ENCODE results near the gene BBS9.
A peak's percentile ranks its signal among the peaks of the same experiment; 100 is the strongest.

Gene BBS9

GRCh38 chr7:33645104-33645503 is 515.7 kb downstream of the BBS9 start:
- H3K4me3 ChIP-seq (ENCODE audit: low read length) = no peak overlapping the region
- DNase-seq (ENCODE audit: low read depth) = peak; percentile 4
- TF ChIP-seq, protein P1, sequence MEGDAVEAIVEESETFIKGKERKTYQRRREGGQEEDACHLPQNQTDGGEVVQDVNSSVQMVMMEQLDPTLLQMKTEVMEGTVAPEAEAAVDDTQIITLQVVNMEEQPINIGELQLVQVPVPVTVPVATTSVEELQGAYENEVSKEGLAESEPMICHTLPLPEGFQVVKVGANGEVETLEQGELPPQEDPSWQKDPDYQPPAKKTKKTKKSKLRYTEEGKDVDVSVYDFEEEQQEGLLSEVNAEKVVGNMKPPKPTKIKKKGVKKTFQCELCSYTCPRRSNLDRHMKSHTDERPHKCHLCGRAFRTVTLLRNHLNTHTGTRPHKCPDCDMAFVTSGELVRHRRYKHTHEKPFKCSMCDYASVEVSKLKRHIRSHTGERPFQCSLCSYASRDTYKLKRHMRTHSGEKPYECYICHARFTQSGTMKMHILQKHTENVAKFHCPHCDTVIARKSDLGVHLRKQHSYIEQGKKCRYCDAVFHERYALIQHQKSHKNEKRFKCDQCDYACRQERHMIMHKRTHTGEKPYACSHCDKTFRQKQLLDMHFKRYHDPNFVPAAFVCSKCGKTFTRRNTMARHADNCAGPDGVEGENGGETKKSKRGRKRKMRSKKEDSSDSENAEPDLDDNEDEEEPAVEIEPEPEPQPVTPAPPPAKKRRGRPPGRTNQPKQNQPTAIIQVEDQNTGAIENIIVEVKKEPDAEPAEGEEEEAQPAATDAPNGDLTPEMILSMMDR (IDR thresholded peaks at IDR 0.05; ENCODE audit: insufficient read depth, low read depth, low read length, missing control alignments) = no peak

DNA sequence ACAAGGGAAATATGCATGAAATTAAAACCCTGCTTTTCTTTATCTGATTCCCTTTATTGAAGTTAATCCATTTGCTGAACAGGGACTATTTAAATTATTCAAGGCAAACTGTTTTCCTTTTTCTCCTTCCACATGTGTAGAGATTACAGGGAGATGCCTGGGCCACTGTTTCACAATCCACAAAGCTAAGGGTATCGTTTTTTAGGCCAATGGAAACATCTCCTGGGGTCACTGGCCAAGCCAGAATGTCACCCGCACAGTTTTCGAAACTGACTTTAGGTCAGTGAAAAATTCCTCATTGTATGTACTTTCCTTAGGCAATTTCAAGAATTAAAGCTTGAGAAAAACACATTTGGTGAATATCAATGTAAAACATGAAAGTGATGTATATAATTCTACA is 516.8 kb downstream of the BBS9 start:
- H3K4me3 ChIP-seq (ENCODE audit: low read length) = no peak overlapping the region
- DNase-seq (ENCODE audit: low read depth) = no peak
- TF ChIP-seq, protein P1 (IDR thresholded peaks at IDR 0.05; ENCODE audit: insufficient read depth, low read depth, low read length, missing control alignments) = no peak

DNA sequence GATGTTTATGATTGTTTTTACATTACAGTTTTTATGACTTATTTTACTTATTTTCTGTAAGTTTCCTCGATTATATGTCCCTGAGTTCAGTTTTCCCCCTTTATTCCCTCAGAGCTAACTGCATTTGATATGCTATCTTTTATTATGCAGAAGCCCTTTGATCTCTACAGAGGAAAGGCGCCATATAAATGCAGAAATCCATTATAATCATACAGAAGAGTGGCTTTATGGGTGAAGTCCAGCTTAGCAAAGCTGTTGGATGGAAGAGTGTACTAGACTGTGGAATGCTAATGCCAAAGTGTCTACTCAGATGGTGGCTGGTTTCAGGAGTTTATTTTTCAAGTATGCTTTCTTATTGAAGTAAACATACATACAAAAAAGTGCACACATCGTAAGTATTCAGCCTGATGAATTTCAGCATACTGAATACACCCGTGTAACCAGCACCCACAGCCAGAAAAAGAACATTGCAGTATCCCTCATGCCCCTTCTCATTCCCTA is 517.6 kb downstream of the BBS9 start:
- no peak overlapping the region for H3K4me3 ChIP-seq (ENCODE audit: low read length)
- TF ChIP-seq, protein P1 (IDR thresholded peaks at IDR 0.05; ENCODE audit: insufficient read depth, low read depth, low read length, missing control alignments) = no peak
- DNase-seq (ENCODE audit: low read depth) = no peak

DNA sequence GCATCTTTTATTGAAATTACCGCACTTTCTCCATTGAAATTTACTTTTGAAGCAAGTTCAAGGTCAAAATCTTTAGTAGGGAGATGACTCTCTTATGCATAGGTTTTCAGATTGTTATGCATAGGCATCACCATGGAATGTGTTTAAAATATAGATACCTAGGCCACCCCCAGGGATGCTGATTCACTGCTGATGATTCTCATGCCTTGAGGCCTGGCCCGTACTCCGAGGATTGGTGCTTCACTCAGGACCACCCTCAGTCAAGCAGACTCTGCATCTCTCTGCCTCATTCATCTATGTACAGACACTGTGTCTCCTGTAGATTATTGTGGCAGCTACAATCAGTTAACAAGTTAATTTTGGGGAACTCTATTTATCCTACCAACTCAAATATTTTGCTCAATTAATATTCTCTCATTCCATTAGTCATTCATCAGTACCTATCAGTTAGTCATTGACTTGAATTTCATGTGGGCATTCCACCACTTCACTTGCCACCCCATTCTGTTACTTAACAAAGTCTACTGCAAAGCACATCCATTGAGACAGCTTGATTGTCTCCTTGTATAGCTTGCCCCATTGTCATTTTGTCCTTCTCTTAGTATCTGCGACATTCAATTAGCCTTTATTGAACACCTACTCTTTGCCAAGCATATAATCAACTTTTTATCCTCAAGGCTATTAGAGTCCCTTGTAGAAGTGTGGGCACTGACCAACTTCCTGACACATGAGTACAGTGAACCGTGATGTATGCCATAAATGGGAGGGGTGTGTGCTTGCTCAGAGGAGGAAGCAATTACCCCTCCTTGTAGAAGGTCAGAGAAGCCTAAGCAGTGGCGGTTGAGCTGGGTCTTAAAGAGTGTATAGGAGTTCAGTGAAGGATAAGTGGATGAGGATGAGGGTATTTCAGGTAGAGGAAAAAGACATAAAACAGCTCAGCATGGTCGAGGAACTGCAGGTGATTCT is 520.4 kb downstream of the BBS9 start:
- peak; percentile 55 for DNase-seq (ENCODE audit: low read depth)
- no peak overlapping the region for H3K4me3 ChIP-seq (ENCODE audit: low read length)
- TF ChIP-seq, protein P1 (IDR thresholded peaks at IDR 0.05; ENCODE audit: insufficient read depth, low read depth, low read length, missing control alignments) = no peak

DNA sequence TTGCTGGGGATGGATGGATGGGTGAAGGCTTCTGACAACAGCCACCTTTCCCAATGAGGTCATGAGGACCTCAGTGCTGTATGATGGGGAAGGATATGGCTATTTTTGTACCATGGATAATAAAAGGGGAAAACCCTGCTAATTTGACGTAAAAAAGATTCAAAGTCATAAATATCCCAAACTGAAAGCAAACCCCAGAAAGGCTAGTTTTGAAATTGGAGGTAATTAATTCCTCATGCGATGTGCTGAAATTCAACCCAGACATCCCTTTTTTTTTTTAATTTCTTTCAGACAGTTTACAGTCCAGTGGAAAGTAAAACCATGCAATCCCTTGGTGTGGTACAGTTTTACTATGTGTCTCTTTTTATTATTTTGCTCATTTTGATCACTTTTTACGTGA is 521.5 kb downstream of the BBS9 start:
- TF ChIP-seq, protein P1 (IDR thresholded peaks at IDR 0.05; ENCODE audit: insufficient read depth, low read depth, low read length, missing control alignments) = no peak
- no peak for DNase-seq (ENCODE audit: low read depth)
- H3K4me3 ChIP-seq (ENCODE audit: low read length) = no peak overlapping the region

DNA sequence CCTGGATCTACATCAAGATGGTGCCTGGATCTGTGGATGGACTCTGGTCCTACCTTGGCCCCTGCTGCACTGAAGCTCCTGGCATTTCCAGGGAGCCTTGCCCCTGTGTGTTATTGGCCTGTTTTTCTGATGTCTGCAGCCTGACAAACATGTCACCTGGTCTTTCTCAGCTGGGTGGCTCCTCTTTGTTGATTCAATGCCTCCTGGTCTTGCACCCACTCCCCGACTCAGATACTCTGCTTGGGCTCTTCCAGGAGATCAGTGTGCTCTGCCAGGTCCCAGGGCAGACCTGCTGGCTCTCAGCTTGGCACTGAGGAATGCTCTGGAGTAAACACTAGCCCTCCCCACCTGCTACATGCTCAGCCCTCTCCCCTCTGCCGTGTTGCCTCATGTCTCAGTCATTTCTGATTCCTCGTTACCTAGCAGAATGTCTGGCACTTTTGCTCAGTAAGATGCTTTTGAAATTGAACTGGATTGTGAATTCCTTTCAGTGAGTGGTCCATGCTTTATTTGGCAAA is 522.7 kb downstream of the BBS9 start:
- H3K4me3 ChIP-seq (ENCODE audit: low read length) = no peak overlapping the region
- TF ChIP-seq, protein P1 (IDR thresholded peaks at IDR 0.05; ENCODE audit: insufficient read depth, low read depth, low read length, missing control alignments) = no peak
- DNase-seq (ENCODE audit: low read depth) = no peak
